Chondrocyte (in vitro differentiated cells): Measurements from ENCODE around the gene UNC5A. TPM values are rescaled to one million over a fixed set of nuclear protein-coding genes. Genes with fewer than 3 reads are reported as not detected.
A peak's percentile ranks its signal among the peaks of the same experiment; 100 is the strongest.

ENCODE experiments used
- DNase-seq: peaks from one replicate; pipeline ENCODE4 v3.0.0; 2021; ENCODE audit warnings: mixed read lengths, low spot score
- H3K27ac Mint-ChIP-seq: one replicate; pipeline ENCODE4 v1.8.0; 2021; ENCODE audit warnings: mild to moderate bottlenecking, moderate library complexity, mixed read lengths; ENCODE audit not compliant: unreplicated experiment
- H3K27me3 Mint-ChIP-seq: 2 replicates; pipeline ENCODE4 v1.8.0; 2021; ENCODE audit warnings: low read depth, mixed read lengths
- H3K36me3 Mint-ChIP-seq: 2 replicates; pipeline ENCODE4 v1.8.0; 2021; ENCODE audit warnings: low read depth, mixed read lengths
- H3K4me1 Mint-ChIP-seq: 2 replicates; pipeline ENCODE4 v1.8.0; 2021; ENCODE audit warnings: low read depth, mild to moderate bottlenecking, mixed read lengths
- H3K4me3 Mint-ChIP-seq: one replicate; pipeline ENCODE4 v1.8.0; 2021; ENCODE audit warnings: mild to moderate bottlenecking, moderate library complexity, mixed read lengths; ENCODE audit not compliant: unreplicated experiment
- H3K9me3 Mint-ChIP-seq: 2 replicates; pipeline ENCODE4 v1.8.0; 2021; ENCODE audit warnings: low read depth, mixed read lengths
- total RNA-seq: library from RNA; stranded (reverse); gene quantifications from 3 replicates; pipeline ENCODE4 v1.2.1, GENCODE V29; 2021
- TF ChIP-seq, protein P1 (sequence below): fragments of 200-600 bp; sonication (generic); IDR thresholded peaks from 2 replicates; pipeline ENCODE4 v1.5.0; 2021; ENCODE audit warnings: antibody characterized with exemption, mild to moderate bottlenecking, moderate library complexity

The UNC5A gene
- total RNA-seq, 1 donor from 2014 or later: 0.15 TPM

DNA sequence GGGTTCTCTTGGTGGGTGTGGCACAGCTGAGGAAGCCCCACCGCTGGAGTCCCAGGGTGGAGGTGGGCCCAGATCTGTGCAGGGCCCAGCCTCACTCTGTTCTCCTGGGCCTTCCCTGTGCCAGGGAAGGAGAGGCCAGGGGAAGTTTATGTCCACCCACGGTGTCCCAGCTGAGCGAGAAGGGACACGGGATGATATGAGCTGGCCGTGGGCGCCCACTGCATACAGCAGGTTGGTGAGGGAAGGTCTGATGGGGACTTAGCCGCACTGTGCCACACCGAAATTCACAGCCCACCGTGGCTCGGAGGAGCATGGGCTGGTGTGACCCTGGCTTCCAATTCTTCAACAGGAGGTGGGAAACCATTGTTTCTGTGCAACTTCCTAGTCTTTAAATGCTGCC lies 33.9 kb downstream of the UNC5A start:
- DNase-seq: no peak
- peaks cover 26% of the 10 kb centered on the region for H3K27me3 Mint-ChIP-seq
- TF ChIP-seq, protein P1, sequence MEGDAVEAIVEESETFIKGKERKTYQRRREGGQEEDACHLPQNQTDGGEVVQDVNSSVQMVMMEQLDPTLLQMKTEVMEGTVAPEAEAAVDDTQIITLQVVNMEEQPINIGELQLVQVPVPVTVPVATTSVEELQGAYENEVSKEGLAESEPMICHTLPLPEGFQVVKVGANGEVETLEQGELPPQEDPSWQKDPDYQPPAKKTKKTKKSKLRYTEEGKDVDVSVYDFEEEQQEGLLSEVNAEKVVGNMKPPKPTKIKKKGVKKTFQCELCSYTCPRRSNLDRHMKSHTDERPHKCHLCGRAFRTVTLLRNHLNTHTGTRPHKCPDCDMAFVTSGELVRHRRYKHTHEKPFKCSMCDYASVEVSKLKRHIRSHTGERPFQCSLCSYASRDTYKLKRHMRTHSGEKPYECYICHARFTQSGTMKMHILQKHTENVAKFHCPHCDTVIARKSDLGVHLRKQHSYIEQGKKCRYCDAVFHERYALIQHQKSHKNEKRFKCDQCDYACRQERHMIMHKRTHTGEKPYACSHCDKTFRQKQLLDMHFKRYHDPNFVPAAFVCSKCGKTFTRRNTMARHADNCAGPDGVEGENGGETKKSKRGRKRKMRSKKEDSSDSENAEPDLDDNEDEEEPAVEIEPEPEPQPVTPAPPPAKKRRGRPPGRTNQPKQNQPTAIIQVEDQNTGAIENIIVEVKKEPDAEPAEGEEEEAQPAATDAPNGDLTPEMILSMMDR: no peak
- no peak overlapping the region for H3K27ac Mint-ChIP-seq
- H3K9me3 Mint-ChIP-seq: no peaks in the 10 kb centered on the region
- no peaks in the 10 kb centered on the region for H3K36me3 Mint-ChIP-seq
- H3K4me3 Mint-ChIP-seq: no peak overlapping the region
- H3K4me1 Mint-ChIP-seq: peaks cover 4% of the 10 kb centered on the region

DNA sequence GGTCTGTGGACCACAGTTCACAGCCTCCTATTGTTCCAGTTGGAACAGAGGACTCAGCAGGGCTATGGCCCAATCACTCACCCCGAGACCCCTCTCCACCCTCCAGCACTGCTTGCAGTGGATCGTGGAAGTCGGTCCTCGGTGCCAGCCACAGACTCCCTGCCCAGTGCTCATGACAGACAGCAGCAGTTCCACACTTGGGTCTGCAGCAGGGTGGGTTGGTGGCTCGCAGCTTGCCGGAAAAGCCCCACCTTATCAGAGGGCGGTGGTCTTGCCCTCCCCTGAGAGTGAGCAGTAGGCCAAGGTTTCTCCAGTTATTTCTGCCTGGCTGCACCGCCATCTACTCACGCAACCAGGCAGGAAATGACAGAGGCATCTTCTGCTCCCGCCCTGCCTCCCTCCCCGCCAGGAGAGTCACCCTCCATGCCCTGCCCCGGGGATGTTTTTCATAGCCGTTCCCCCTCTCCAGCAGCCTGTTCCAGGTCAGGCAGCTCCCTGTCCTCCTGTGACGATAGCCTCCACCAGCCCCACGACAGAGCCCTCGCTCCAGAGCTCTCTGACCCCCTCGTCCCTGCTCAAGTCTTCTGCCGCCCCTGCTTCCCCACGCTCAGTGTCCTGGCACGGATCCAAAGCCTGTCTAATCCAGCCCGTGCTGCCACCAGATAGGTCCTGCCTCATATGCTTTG lies 34.5 kb downstream of the UNC5A start:
- Mint-ChIP-seq H3K27ac (peak overlapping the region; percentile 57), H3K27me3 (peaks cover 28% of the 10 kb centered on the region), H3K9me3 (no peaks in the 10 kb centered on the region), H3K4me3 (peak overlapping the region; percentile 40), H3K36me3 (no peaks in the 10 kb centered on the region), H3K4me1 (peaks cover 4% of the 10 kb centered on the region)
- TF ChIP-seq, protein P1: no peak
- DNase-seq: no peak

DNA sequence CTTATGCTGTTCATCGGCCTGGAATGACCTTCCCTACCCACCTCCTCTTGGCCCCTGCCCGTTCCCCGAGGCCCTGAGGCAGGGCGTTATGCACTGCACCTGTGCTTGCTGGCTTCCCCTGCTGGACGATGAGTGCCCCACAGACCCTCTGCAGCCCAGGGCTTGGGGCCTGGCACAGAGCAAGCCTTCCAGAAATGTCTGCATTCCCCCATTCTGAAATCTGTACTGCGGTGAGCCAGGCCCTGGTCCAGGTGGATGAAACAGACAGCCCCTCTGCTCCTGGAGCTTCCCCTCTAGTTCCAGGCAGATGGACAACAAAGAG lies 35.0 kb downstream of the UNC5A start:
- H3K4me1 Mint-ChIP-seq: peaks cover 4% of the 10 kb centered on the region
- no peaks in the 10 kb centered on the region for H3K9me3 Mint-ChIP-seq
- H3K4me3 Mint-ChIP-seq: no peak overlapping the region
- no peaks in the 10 kb centered on the region for H3K36me3 Mint-ChIP-seq
- no peak for DNase-seq
- TF ChIP-seq, protein P1: peak; percentile 10
- H3K27me3 Mint-ChIP-seq: peaks cover 33% of the 10 kb centered on the region
- H3K27ac Mint-ChIP-seq: no peak overlapping the region

DNA sequence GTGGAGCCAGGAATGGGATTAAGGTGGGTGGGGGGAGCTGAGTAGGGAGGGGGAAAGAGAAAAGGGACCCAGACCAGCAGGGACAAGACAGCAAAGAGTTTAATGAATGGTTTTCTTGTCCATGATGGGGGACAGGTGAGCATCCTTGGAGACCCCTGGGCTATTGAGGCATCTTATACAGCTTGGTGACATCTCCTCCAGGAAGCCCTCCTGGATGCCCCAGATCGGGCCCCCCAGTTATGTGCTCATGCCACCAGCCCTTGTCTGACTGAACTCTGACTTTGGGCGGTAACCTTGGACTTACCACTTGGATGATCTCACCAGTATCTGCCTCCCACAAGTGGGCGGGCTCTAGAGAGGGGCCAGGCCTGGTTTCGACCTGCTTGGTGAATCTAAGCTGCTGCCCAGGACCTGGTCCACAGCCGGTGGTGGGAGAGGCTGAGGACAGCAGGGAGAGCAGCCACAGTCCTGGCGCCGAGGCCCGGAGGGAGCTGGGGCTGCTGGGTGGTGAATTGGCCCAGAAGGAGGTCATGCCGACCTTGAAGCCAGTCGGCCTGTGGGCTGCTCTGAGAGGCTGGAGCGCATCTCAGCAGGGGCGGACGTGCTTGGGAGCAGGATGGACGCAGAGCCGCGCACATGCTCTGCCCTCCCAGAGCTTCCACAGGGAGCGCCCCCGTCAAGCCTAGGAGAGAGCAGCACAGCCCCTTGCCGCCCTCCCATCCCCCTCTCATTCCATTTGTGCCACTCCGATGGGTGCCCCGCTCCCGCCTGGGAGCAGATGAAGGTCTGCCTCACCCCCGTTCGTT lies 36.2 kb downstream of the UNC5A start:
- peaks cover 27% of the 10 kb centered on the region for H3K27me3 Mint-ChIP-seq
- H3K36me3 Mint-ChIP-seq: no peaks in the 10 kb centered on the region
- DNase-seq: no peak
- H3K9me3 Mint-ChIP-seq: no peaks in the 10 kb centered on the region
- peaks cover 4% of the 10 kb centered on the region for H3K4me1 Mint-ChIP-seq
- TF ChIP-seq, protein P1: no peak
- no peak overlapping the region for H3K27ac Mint-ChIP-seq
- H3K4me3 Mint-ChIP-seq: no peak overlapping the region

DNA sequence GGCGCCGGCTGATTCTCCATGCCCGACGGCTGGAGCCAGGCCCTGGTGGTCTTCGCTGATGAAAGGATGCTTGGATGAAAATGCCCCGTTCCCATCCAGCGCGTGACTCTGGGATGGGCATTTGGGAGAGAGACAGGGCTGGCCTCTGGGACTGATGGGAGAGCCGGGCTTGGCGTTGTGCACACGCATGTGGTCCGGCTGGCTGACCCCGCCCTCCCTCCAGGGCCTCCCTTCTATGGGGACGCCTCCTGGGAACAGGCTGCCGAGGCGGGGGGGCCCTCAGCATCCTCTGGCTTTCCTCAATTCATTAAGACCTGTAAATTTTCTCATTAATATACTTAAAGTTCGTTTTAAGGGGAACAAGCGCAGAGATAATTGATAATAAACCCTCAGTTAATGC lies 36.8 kb downstream of the UNC5A start:
- TF ChIP-seq, protein P1: no peak
- Mint-ChIP-seq H3K27ac (no peak overlapping the region), H3K4me1 (peaks cover 4% of the 10 kb centered on the region), H3K36me3 (no peaks in the 10 kb centered on the region), H3K4me3 (no peak overlapping the region), H3K27me3 (peaks cover 25% of the 10 kb centered on the region), H3K9me3 (no peaks in the 10 kb centered on the region)
- DNase-seq: no peak
